Measurements from ENCODE around the gene MRPL19. TPM values are rescaled to one million over a fixed set of nuclear protein-coding genes. Genes with fewer than 3 reads are reported as not detected.

Gene MRPL19
- total RNA-seq, 1 donor from 2014 or later = 39.8 TPM

DNA sequence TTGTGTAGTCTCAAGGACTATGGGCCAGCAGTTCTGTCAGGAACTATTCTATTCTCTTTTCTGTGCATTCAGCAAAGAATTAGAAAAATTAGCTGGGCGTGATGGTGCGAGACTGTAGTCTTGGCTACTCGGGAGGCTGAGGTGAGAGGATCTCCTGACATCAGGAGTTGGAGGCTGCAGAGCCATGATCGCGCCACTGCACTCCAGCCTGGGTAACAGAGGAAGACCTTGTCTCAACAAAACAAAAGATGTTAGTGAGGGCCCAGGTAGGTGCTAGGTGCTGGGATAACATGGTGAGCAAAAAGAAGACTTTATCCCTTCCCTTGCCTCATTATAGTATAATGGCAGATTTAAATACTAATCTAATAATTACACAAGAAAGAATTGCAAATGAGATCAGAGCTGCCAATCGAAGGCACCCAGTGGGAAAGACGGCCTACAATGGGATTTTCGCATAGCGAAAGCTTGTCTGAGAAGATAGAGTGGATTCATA lies 447 bp upstream of the MRPL19 start:
- H3K36me3 ChIP-seq = peaks cover 21% of the 10 kb centered on the region
- DNase-seq (no peak), ATAC-seq (no peak)
- H3K27ac ChIP-seq = peak overlapping the region; percentile 87
- TF ChIP-seq, protein P1, sequence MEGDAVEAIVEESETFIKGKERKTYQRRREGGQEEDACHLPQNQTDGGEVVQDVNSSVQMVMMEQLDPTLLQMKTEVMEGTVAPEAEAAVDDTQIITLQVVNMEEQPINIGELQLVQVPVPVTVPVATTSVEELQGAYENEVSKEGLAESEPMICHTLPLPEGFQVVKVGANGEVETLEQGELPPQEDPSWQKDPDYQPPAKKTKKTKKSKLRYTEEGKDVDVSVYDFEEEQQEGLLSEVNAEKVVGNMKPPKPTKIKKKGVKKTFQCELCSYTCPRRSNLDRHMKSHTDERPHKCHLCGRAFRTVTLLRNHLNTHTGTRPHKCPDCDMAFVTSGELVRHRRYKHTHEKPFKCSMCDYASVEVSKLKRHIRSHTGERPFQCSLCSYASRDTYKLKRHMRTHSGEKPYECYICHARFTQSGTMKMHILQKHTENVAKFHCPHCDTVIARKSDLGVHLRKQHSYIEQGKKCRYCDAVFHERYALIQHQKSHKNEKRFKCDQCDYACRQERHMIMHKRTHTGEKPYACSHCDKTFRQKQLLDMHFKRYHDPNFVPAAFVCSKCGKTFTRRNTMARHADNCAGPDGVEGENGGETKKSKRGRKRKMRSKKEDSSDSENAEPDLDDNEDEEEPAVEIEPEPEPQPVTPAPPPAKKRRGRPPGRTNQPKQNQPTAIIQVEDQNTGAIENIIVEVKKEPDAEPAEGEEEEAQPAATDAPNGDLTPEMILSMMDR (IDR thresholded peaks at IDR 0.05) = no peak
- no peaks in the 10 kb centered on the region for H3K9me3 ChIP-seq
- no peaks in the 10 kb centered on the region for H3K27me3 ChIP-seq (ENCODE audit: low read depth)
- intact Hi-C loops (cut with DNase I) = no loop called here
- H3K4me3 ChIP-seq = peak overlapping the region; percentile 98
- H3K4me1 ChIP-seq = peaks cover 22% of the 10 kb centered on the region

GRCh38 chr2:75647771-75648170 lies 1.2 kb downstream of the MRPL19 start:
- peak overlapping the region; percentile 98 for H3K4me3 ChIP-seq
- H3K9me3 ChIP-seq = no peaks in the 10 kb centered on the region
- peaks cover 37% of the 10 kb centered on the region for H3K36me3 ChIP-seq
- no peak for DNase-seq
- H3K27me3 ChIP-seq (ENCODE audit: low read depth) = no peaks in the 10 kb centered on the region
- intact Hi-C loops (cut with DNase I) = no loop called here
- TF ChIP-seq, protein P1 (IDR thresholded peaks at IDR 0.05) = no peak
- ATAC-seq = no peak
- no peak overlapping the region for H3K27ac ChIP-seq
- H3K4me1 ChIP-seq = peaks cover 16% of the 10 kb centered on the region

DNA sequence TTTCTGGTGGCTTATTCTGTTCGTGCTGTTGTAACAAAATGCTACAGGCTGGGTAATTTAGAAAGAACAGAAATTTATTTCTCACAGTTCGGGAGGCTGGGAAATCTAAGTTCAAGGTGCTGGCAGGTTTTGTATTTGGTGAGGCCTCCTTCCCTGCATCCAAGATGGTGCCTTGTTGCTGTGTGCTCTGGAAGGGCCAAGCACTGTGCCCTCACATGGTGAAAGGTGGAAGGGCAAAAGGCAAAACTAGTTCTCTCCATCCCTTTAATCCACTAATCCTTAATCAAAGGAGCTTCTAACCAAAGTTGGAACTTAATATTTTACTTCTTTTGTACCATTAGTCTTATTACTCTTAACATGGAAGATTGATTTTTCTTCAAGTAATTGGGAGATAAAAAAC lies 7.4 kb downstream of the MRPL19 start:
- Histone ChIP-seq H3K9me3 (peaks cover 6% of the 10 kb centered on the region), H3K36me3 (peaks cover 87% of the 10 kb centered on the region), H3K27me3 (ENCODE audit: low read depth) (no peaks in the 10 kb centered on the region), H3K4me3 (no peak overlapping the region), H3K4me1 (no peaks in the 10 kb centered on the region), H3K27ac (no peak overlapping the region)
- TF ChIP-seq, protein P1 (IDR thresholded peaks at IDR 0.05) = no peak
- intact Hi-C loops (cut with DNase I) = no loop called here
- DNase-seq (no peak), ATAC-seq (no peak)

DNA sequence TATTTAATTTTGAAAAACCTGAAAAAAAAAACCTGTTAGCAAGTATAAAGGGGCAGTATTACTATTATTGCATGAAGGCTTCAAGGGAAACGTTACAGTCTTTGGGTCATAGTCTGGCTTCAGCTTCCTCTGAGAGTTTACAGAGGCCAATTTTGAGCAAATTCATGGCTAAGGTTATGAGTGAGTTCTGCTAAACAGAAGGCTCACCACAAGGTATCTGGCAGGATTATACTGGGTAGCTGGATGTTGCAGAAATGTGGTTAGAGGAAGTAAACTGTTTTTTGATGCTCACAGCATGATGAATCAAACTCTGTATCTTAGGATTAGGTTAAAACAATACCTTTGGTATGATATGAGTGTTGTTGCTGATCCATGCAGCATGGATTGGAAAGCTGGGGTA lies 9.3 kb downstream of the MRPL19 start:
- no peaks in the 10 kb centered on the region for H3K4me1 ChIP-seq
- TF ChIP-seq, protein P1 (IDR thresholded peaks at IDR 0.05) = no peak
- intact Hi-C loops (cut with DNase I) = no loop called here
- H3K27me3 ChIP-seq (ENCODE audit: low read depth) = no peaks in the 10 kb centered on the region
- no peak overlapping the region for H3K27ac ChIP-seq
- peaks cover 8% of the 10 kb centered on the region for H3K9me3 ChIP-seq
- no peak for DNase-seq
- H3K4me3 ChIP-seq = no peak overlapping the region
- no peak for ATAC-seq
- H3K36me3 ChIP-seq = peaks cover 79% of the 10 kb centered on the region

DNA sequence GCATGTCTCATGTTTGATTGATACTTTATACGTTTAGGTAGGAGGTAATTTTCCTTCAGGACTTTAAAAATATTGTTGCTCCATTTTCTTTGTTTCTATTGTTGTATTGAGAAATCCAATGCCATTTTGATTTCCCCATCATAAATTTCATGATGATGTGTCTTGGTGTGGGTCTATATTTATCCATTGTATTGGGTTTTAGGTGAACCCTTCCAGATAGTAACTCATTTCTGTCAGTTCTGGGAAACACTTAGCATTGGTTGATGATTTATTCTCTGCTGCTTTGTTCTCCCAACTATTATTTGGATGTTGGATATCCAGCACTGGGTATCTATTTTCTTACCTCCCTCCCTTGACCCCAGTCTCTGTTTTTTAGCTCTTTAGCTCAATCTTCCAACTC lies 10.0 kb downstream of the MRPL19 start:
- Histone ChIP-seq H3K27me3 (ENCODE audit: low read depth) (no peaks in the 10 kb centered on the region), H3K36me3 (peaks cover 79% of the 10 kb centered on the region), H3K4me3 (no peak overlapping the region), H3K27ac (no peak overlapping the region), H3K4me1 (no peaks in the 10 kb centered on the region), H3K9me3 (peaks cover 8% of the 10 kb centered on the region)
- no peak for DNase-seq
- intact Hi-C loops (cut with DNase I) = no loop called here
- TF ChIP-seq, protein P1 (IDR thresholded peaks at IDR 0.05) = no peak
- no peak for ATAC-seq

DNA sequence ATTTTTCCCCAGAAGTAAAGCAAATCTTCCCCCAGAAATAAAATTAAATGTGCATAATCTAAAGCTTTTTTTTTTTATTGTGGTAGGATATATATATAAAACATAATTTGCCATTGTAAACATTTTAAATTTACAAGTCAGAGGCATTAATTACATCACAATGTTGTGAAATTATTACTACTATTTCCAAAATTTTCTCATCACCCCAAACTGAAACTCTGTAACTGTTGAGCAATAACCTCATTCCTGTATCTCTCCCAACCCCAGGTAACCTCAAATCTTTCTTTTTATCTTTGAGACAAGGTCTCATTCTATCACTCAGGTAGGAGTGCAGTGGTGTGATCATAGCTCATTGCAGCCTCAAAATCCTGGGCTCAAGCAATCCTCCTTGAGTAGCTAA lies 11.2 kb downstream of the MRPL19 start:
- Histone ChIP-seq H3K9me3 (peaks cover 8% of the 10 kb centered on the region), H3K27me3 (ENCODE audit: low read depth) (no peaks in the 10 kb centered on the region), H3K36me3 (peaks cover 75% of the 10 kb centered on the region), H3K4me3 (no peak overlapping the region), H3K27ac (no peak overlapping the region), H3K4me1 (no peaks in the 10 kb centered on the region)
- ATAC-seq (no peak), DNase-seq (no peak)
- intact Hi-C loops (cut with DNase I) = no loop called here
- TF ChIP-seq, protein P1 (IDR thresholded peaks at IDR 0.05) = no peak

All from lower lobe of right lung (tissue), 2 donors.